WI38 (cell line): ENCODE data around the gene MSTO1.
A peak's percentile ranks its signal among the peaks of the same experiment; 100 is the strongest.
"Not testable (repeated sequence)": the region's sequence is repeated elsewhere in the genome, so short reads cannot be mapped to it uniquely, and the experiment has no call there.

ENCODE experiments used
- H3K4me3 ChIP-seq: 2 replicates; pipeline ENCODE4 v1.5.1; 2011; ENCODE audit warnings: low read depth, mild to moderate bottlenecking, control low read depth, low read length
- CTCF ChIP-seq: IDR thresholded peaks from 2 replicates; pipeline ENCODE4 v1.5.1; 2012; ENCODE audit warnings: low read depth, mild to moderate bottlenecking, control low read depth, low read length

The MSTO1 gene

DNA sequence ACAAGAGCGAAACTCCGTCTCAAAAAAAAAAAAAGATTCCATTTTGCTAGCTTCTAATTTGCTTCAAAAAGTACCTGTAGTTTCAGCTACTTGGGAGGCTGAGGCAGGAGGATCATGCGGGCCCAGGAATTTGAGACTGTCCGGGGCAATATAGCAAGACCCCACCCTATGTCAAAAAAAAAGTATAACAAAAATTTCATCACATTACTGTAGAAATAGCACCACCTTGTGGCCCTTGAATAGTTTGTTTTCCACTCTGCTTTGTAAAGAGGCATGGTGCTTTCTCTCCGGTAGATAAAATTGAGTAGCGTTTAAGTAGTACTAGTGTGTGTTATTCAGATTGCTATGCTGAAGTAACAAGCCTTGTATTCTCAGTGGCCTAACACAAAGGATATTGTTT is 18.2 kb upstream of the MSTO1 start:
- peak; percentile 14; the same call in 1 of the 2 replicates for TF ChIP-seq CTCF
- no peak overlapping the region for H3K4me3 ChIP-seq

GRCh38 chr1:155595877-155596474 is 14.0 kb upstream of the MSTO1 start:
- not testable (repeated sequence) for H3K4me3 ChIP-seq

GRCh38 chr1:155596864-155597263 is 13.2 kb upstream of the MSTO1 start:
- TF ChIP-seq CTCF = no peak
- H3K4me3 ChIP-seq = no peak overlapping the region

- H3K4me3 ChIP-seq = no peak overlapping the region
- no peak for TF ChIP-seq CTCF
Observed at GRCh38 chr1:155598842-155599331, 11.1 kb upstream of the MSTO1 start.

- not testable (repeated sequence) for H3K4me3 ChIP-seq
Observed at GRCh38 chr1:155599828-155600572, 10.0 kb upstream of the MSTO1 start.

- H3K4me3 ChIP-seq = no peak overlapping the region
- no peak for TF ChIP-seq CTCF
Observed at GRCh38 chr1:155607708-155608107, 2.3 kb upstream of the MSTO1 start.

DNA sequence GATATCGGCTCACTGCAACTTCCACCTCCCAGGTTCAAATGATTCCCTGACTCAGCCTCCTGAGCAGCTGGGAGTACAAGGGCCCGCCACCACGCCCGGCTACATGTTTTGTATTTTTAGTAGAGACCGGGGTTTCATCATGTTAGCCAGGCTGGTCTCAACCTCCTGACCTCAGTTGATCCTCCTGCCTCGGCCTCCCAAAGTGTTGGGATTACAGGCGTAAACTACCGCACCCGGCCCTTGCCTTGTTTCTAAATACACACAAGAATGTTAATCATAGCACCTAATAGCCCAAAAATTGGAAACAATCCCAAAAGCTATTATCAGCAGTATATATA is 1.2 kb upstream of the MSTO1 start:
- TF ChIP-seq CTCF = no peak
- no peak overlapping the region for H3K4me3 ChIP-seq

- H3K4me3 ChIP-seq = peak overlapping the region; percentile 67
Observed at GRCh38 chr1:155610257-155610647, 234 bp downstream of the MSTO1 start.

- H3K4me3 ChIP-seq = not testable (repeated sequence)
Observed at GRCh38 chr1:155613226-155613625, 3.2 kb downstream of the MSTO1 start.
